Upper lobe of left lung (tissue), 6 donors: ENCODE data around the gene FGGY. TPM values are rescaled to one million over a fixed set of nuclear protein-coding genes. Genes with fewer than 3 reads are reported as not detected.

Experiments used
- ATAC-seq, 2 donors: fragments of 200-7000 bp; cut with Tn5 transposase; one replicate each; pipeline ENCODE4 v1.9.1; 2022; ENCODE audit warnings: mild to moderate bottlenecking in 2 of 2, moderate library complexity in 2 of 2; ENCODE audit not compliant: low FRiP score in 2 of 2
- DNase-seq, 2 donors: peaks; one replicate each; pipeline ENCODE4 v3.0.0-alpha.2; 2019 to 2020
- H3K27ac ChIP-seq, 4 donors: fragments of 200-600 bp; sonication (generic); one replicate each; pipeline ENCODE4 v1.5.1; 2016 to 2019
- H3K27me3 ChIP-seq, 4 donors: fragments of 200-600 bp; sonication (generic); one replicate each; pipeline ENCODE4 v1.5.1; 2017 to 2019
- H3K36me3 ChIP-seq, 4 donors: fragments of 200-600 bp; sonication (generic); one replicate each; pipeline ENCODE4 v1.5.1; 2016 to 2019
- H3K4me1 ChIP-seq, 4 donors: fragments of 200-600 bp; sonication (generic); one replicate each; pipeline ENCODE4 v1.5.1; 2018 to 2019
- H3K4me3 ChIP-seq, 4 donors: fragments of 200-600 bp; sonication (generic); one replicate each; pipeline ENCODE4 v1.5.1; 2017 to 2019; ENCODE audit warnings: mild to moderate bottlenecking in 2 of 4, moderate library complexity in 1 of 4
- H3K9me3 ChIP-seq, 4 donors: fragments of 200-600 bp; sonication (generic); one replicate each; pipeline ENCODE4 v1.5.1; 2018 to 2019
- EP300 ChIP-seq, 4 donors: sonication (generic); formaldehyde crosslinking; IDR thresholded peaks; one replicate each; pipeline ENCODE4 v1.5.1; 2017; ENCODE audit warnings: antibody characterized with exemption in 4 of 4, control low read depth in 2 of 4
- POLR2A ChIP-seq, 4 donors: fragments of 450-650 bp; IDR thresholded peaks; one replicate each; pipeline ENCODE4 v1.5.1; 2016 to 2017; ENCODE audit warnings: antibody characterized with exemption in 4 of 4, mild to moderate bottlenecking in 2 of 4
- POLR2AphosphoS5 ChIP-seq, 2 donors: sonication (generic); formaldehyde crosslinking; IDR thresholded peaks; one replicate each; pipeline ENCODE4 v1.5.1; 2017; ENCODE audit warnings: antibody characterized with exemption in 2 of 2
- WGBS, 2 donors: methylation state at CpG; one replicate each; pipeline ENCODE4 v1.1.5; 2017 to 2018; 5-methylcytosine and 5-hydroxymethylcytosine counted together
- total RNA-seq, 6 donors: library from RNA; depleted of rRNA in 4 of 6; stranded (reverse); fragments of >200 nt in 4 of 6; gene quantifications; one replicate each; pipeline versions ENCODE4 v1.1.0 to v1.2.1, GENCODE V29; 2016 to 2021
- TF ChIP-seq, protein P1 (sequence below), 6 experiments: fragments of 450-650 bp in 4 of 6; fragments of 200-600 bp in 2 of 6; sonication (generic) in 2 of 6; IDR thresholded peaks; one replicate each; pipeline ENCODE4 v1.5.1; 2016 to 2019; ENCODE audit warnings: antibody characterized with exemption in 6 of 6
- donor health status: DM: no; HTN: no; CAD: no; lungs with moderate emphysema.
- donor health status: DM: no; HTN: yes; CAD: no; lungs with severe emphysema.

Gene FGGY
- total RNA-seq, 6 donors from 2014 or later, result 11.8 to 51.3 (median 22.6) TPM

- H3K9me3 ChIP-seq, result no peaks in the 10 kb centered on the region
- no peaks in the 10 kb centered on the region for H3K36me3 ChIP-seq
- H3K4me1 ChIP-seq, result peaks cover 0 to 9% (median 5%) of the 10 kb centered on the region in 4 donors
- no peaks in the 10 kb centered on the region for H3K27me3 ChIP-seq
- DNase-seq, result no peak
- WGBS, 2 donors, result 76 to 78% methylated on average over 7 of the region's 7 CpGs
- H3K4me3 ChIP-seq, result no peak overlapping the region
- TF ChIP-seq EP300 (IDR thresholded peaks at IDR 0.05), result no peak
- TF ChIP-seq, protein P1, sequence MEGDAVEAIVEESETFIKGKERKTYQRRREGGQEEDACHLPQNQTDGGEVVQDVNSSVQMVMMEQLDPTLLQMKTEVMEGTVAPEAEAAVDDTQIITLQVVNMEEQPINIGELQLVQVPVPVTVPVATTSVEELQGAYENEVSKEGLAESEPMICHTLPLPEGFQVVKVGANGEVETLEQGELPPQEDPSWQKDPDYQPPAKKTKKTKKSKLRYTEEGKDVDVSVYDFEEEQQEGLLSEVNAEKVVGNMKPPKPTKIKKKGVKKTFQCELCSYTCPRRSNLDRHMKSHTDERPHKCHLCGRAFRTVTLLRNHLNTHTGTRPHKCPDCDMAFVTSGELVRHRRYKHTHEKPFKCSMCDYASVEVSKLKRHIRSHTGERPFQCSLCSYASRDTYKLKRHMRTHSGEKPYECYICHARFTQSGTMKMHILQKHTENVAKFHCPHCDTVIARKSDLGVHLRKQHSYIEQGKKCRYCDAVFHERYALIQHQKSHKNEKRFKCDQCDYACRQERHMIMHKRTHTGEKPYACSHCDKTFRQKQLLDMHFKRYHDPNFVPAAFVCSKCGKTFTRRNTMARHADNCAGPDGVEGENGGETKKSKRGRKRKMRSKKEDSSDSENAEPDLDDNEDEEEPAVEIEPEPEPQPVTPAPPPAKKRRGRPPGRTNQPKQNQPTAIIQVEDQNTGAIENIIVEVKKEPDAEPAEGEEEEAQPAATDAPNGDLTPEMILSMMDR (IDR thresholded peaks at IDR 0.05), result no peak
- no peak overlapping the region for H3K27ac ChIP-seq
- ATAC-seq, result no peak
Observed at GRCh38 chr1:59497616-59498015, 200.7 kb downstream of the FGGY start.

DNA sequence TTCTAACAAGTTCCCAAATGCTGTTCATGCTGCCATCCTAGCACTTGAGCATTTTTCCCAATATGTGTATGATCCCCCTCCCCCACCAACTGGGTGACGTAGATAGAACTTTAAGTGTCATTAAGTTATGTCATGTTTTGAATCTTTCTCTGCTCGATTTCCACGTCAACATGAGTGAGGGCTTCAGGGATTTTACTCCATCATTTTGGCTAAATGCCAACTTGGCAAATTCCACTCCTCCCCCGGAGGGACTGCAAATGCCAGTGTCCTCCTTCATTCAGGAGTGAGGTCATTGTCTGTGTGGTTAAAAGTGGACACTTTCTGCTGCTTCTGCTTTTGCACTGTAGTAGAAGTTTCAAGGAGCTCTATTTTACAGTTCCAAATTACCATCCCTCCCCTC, 201.7 kb downstream of the FGGY start:
- ATAC-seq, result peak in 1 of 2 donors; percentile 79
- no peaks in the 10 kb centered on the region for H3K9me3 ChIP-seq
- DNase-seq, result peak in 1 of 2 donors; percentile 36
- H3K27ac ChIP-seq, result no peak overlapping the region
- H3K36me3 ChIP-seq, result no peaks in the 10 kb centered on the region
- no peaks in the 10 kb centered on the region for H3K27me3 ChIP-seq
- peaks cover 0 to 9% (median 5%) of the 10 kb centered on the region in 4 donors for H3K4me1 ChIP-seq
- H3K4me3 ChIP-seq, result no peak overlapping the region
- TF ChIP-seq, protein P1 (IDR thresholded peaks at IDR 0.05), result no peak
- TF ChIP-seq EP300 (IDR thresholded peaks at IDR 0.05) (no peak), POLR2AphosphoS5 (IDR thresholded peaks at IDR 0.05) (peak in 1 of 2 donors; percentile 17), POLR2A (IDR thresholded peaks at IDR 0.05) (no peak)
- 44 to 45% methylated on average over 4 of the region's 4 CpGs for WGBS, 2 donors

GRCh38 chr1:59499273-59499942, 202.5 kb downstream of the FGGY start:
- no peak for TF ChIP-seq POLR2AphosphoS5 (IDR thresholded peaks at IDR 0.05)
- TF ChIP-seq EP300 (IDR thresholded peaks at IDR 0.05), result no peak
- no peak for TF ChIP-seq POLR2A (IDR thresholded peaks at IDR 0.05)
- TF ChIP-seq, protein P1 (IDR thresholded peaks at IDR 0.05), result no peak
- no peaks in the 10 kb centered on the region for H3K9me3 ChIP-seq
- H3K4me1 ChIP-seq, result peaks cover 0 to 9% (median 5%) of the 10 kb centered on the region in 4 donors
- no peaks in the 10 kb centered on the region for H3K36me3 ChIP-seq
- WGBS, 2 donors, result 75 to 86% methylated on average over 5 of the region's 5 CpGs
- no peak for DNase-seq
- ATAC-seq, result peak in 1 of 2 donors; percentile 40
- no peak overlapping the region for H3K4me3 ChIP-seq
- no peaks in the 10 kb centered on the region for H3K27me3 ChIP-seq
- H3K27ac ChIP-seq, result no peak overlapping the region

DNA sequence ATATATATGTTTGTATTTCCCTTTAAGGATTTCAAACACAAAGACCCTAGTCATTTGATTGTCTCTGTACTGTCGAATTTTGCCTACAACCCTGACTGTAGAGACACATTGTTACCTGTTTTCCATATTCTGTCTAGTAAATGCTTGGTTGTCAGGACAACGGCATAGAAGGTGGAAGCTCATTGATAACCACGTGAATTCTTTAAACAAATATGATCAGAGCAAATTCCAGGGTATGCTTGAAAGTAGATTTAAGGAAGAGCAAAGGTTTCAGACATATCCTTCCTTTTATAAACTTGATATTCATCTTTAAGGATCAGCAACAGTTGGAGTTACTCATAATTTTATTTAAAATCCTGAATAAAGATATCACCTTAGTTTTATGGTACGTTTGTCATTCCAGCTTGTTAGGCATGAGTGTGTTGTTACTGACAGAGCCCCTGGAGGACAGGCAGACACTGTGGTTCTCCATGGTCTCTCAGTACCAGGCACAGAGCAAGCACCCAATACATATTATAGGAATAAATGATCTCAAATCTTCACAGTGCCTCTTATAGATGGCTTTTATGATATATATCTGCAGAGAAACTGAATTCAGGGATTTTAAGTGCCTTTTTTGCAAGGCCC, 203.2 kb downstream of the FGGY start:
- Histone ChIP-seq H3K9me3 (no peaks in the 10 kb centered on the region), H3K4me1 (peaks cover 0 to 9% (median 5%) of the 10 kb centered on the region in 4 donors), H3K4me3 (no peak overlapping the region), H3K36me3 (no peaks in the 10 kb centered on the region), H3K27ac (no peak overlapping the region), H3K27me3 (no peaks in the 10 kb centered on the region)
- TF ChIP-seq EP300 (IDR thresholded peaks at IDR 0.05) (no peak), POLR2AphosphoS5 (IDR thresholded peaks at IDR 0.05) (no peak), POLR2A (IDR thresholded peaks at IDR 0.05) (no peak)
- TF ChIP-seq, protein P1 (IDR thresholded peaks at IDR 0.05), result no peak
- ATAC-seq (no peak), DNase-seq (no peak)
- 73 to 78% methylated on average over 4 of the region's 4 CpGs for WGBS, 2 donors
